Measurements from ENCODE around the gene PRKX. TPM values are rescaled to one million over a fixed set of nuclear protein-coding genes. Genes with fewer than 3 reads are reported as not detected.
"Not testable (repeated sequence)": the region's sequence is repeated elsewhere in the genome, so short reads cannot be mapped to it uniquely, and the experiment has no call there.

PRKX gene
- 25.1 and 40.1 TPM in 2 replicates for total RNA-seq

- no peak for DNase-seq (ENCODE audit: low read depth, low spot score)
Measured at GRCh38 chrX:3713225-3713936, at the start of gene PRKX. PRKX (minus strand) TSS chrX:3713649; CDS start chrX:3713253, 396 bp downstream.

DNA sequence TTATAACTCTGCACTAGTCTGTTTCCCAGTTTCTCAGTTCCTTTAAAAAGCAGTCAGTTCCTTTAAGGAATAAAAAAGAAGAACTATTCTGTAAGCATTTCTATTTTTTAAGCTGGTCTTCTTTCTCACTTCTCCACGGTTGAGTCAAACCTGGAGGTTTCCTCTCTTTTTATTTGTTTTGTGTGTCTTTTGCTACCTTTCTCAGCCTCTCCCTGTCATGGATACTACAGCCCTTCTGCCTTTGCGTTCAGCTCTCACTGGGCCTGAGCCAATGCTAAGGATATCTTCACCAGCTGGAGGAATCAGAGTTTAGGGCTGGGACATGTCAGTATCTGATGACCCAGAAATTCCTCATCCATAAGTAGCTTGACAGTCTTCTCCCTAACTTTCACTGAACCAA, 49.7 kb upstream of the PRKX start:
- DNase-seq (ENCODE audit: low read depth, low spot score) = no peak

DNA sequence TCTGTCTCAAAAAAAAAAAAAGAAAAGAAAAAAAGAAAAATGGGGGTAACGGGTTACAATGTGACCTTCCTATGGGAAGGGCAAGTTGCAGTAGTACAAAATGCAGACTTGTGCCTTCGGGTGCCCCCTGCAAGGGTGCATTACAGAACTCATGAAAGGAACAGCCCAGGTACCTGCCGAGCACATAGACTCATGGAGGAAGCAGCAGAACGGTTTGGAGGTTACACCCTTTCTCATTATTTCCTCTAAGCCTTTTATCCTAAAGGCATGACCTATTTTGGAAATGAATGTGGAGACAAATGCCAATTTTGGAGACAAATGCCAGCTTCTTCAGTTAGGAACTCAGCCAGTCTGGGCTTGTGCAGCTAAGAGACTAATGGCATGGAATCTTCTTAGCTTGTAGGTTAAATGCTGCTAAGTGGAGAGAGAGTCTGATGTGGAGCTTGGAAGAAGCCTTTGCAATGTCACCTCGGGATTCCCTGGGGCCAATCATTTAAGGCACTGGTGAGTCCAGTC, 44.1 kb upstream of the PRKX start:
- DNase-seq (ENCODE audit: low read depth, low spot score) = no peak

DNA sequence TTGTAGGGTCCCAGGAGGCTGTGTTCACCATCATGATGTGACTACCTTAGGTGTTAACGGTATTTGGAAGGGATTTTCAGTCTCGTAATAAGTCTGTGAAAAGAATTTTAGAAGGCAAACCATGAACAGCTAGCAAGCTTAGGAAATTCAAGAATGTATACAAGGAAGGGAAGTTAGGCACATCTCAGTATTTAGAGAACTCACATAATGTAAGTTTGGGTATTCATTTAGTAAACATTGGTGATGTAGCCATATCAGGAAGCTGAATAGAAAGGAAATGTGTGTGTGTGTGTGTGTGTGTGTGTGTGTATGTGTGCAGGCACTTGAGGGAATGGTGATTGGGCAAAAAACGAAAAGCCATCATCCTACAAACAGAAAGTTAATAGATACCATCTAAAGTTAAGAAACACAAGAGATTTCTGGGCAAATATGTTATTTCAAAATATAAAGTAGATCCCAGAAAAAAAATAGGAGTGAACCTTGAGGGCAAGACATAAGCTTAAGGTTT, 34.7 kb upstream of the PRKX start:
- DNase-seq (ENCODE audit: low read depth, low spot score) = no peak

GRCh38 chrX:3743801-3744439, 30.5 kb upstream of the PRKX start:
- DNase-seq (ENCODE audit: low read depth, low spot score) = no peak

GRCh38 chrX:3740946-3741345, 27.5 kb upstream of the PRKX start:
- not testable (repeated sequence) for DNase-seq (ENCODE audit: low read depth, low spot score)

GRCh38 chrX:3738509-3738908, 25.1 kb upstream of the PRKX start:
- no peak for DNase-seq (ENCODE audit: low read depth, low spot score)

DNA sequence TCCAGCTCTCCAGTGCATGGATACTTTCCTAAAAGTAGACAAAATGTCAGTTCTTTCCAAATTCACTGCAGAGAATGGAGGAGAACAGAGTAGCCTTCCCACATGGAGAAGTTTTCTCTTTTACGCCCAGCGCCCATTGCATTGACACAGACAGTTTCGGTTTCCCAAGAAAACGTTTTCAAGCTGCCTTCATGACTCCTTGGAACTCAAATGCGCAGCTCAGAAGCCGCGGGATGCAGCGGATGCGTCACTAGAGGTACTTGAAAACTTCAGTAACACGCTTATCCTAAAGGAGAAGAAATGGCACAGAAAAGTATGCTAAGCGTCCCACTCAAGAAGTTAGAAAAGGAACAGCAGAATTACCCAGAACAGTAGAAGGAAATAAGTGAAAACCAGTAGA, 23.1 kb upstream of the PRKX start:
- DNase-seq (ENCODE audit: low read depth, low spot score) = not testable (repeated sequence)

DNA sequence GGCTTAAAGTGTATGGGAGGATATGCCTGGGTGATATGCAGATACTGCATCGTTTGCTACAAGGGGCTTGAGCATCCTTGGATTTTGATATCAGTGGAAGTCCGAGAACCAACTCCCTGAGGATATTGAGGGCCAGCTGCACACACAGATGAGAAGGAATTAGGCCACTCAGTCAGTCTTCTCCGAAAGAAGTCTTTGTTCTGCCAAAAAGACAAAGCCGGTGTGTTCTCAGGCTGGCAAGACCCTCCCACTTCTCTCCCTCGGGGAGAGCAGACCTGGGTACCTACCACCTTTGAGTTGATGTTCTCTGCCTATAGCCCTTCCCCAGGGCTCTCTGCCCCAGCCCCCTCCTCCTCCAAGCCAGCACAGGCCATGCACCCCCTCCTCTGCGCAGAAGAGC, 22.4 kb upstream of the PRKX start:
- DNase-seq (ENCODE audit: low read depth, low spot score) = not testable (repeated sequence)

DNA sequence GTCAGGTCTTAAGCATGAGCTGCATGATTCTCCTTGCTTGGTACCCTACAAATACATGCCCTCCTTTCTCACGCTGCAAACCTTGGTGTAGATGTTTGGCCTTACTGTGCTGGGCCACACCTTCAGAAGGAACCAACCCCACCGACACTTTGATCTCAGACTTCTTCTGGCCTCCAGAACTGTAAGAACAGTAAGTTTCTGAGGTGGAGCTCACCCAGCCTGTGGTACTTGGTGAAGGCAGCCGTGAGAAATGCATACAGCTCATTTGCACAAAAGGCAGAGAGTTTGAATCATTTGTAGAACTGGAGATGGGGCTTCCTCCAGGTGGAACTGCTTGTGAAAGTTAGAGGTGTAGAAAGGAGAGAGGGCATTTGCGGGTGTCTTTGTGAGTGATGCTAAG, 21.0 kb upstream of the PRKX start:
- DNase-seq (ENCODE audit: low read depth, low spot score) = not testable (repeated sequence)

DNA sequence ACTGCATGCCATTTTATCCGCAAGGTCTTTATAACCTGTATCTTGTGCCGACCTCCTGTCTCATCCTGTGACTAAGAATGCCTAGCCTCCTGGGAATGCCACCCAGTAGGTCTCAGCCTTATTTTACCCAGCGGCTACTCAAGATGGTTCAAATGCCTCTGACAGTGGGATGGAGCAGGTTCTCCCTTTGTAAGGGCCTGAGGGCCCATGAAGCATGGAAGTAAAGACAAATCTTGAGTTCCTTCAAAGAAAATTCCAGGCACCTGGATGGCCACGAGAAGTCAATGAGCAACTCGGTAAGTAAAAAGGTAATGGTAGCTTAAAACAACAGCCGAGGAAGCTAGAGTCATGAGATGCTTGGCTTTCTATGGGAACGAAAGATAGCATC, 19.6 kb upstream of the PRKX start:
- no peak for DNase-seq (ENCODE audit: low read depth, low spot score)

DNA sequence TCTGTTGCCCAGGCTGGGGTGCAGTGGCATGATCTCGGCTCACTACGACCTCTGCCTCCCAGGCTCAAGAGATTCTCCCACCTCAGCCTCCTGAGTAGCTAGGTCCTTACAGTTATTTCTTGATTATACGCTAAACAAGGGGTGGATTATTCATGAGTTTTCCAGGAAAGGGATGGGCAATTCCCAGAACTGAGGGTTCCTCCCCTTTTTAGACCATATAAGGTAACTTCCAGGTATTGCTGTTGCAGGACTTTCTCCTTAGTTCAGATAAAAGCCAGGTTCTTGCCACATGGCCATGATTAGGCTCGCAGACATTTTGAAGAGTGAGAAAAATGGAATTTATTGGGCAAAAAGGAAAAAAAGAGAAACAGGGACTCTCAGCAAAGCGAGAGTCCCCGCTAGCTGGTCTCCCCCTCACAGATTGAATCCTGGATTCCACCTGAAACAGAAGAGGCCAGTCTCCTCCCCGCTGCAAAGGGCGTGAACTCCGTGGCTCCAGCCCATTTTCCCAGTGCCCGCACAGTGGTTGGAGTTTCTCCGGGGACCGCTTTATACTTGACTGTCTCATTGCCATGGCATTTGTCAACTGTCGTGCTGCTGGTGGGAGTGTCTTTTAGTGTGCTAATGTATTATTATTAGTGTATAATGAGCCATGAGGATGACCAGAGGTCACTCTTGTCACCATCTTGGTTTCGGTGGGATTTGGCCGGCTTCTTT, 19.0 kb upstream of the PRKX start:
- not testable (repeated sequence) for DNase-seq (ENCODE audit: low read depth, low spot score)

DNA sequence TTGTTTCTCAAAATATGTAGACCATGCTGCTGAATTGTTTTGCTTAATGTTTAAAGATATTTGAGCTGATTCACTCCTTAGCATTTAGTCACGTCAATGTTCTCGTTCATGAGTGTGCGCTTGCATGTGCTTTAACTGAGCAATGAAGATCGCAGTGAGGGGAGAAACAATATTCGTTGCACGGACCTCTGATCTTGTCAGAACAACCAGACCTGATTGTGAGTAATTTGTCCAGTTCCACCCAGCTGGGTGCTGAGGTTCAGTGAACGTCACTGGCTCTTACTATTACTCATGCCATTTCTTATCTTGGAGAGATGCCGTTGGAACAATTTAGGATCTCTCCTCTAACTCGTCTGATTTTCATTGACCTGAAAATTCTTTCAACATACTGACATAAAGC, 15.0 kb upstream of the PRKX start:
- DNase-seq (ENCODE audit: low read depth, low spot score) = no peak

DNA sequence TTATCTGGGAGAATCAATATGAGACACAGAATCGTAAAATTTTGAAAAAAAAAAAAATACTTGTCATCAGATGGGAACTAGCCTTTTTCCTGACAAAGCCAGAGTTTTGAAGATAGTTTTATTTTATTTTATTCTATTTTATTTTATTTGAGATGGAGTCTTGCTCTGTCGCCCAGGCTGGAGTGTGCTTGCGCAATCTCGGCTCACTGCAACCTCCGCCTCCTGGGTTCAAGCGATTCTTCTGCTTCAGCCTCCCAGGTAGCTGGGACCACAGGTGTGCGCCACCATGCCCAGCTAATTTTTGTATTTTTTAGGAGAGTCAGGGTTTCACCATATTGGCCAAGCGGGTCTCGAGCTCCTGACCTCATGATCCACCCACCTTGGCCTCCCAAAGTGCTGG, 10.0 kb upstream of the PRKX start:
- not testable (repeated sequence) for DNase-seq (ENCODE audit: low read depth, low spot score)

DNA sequence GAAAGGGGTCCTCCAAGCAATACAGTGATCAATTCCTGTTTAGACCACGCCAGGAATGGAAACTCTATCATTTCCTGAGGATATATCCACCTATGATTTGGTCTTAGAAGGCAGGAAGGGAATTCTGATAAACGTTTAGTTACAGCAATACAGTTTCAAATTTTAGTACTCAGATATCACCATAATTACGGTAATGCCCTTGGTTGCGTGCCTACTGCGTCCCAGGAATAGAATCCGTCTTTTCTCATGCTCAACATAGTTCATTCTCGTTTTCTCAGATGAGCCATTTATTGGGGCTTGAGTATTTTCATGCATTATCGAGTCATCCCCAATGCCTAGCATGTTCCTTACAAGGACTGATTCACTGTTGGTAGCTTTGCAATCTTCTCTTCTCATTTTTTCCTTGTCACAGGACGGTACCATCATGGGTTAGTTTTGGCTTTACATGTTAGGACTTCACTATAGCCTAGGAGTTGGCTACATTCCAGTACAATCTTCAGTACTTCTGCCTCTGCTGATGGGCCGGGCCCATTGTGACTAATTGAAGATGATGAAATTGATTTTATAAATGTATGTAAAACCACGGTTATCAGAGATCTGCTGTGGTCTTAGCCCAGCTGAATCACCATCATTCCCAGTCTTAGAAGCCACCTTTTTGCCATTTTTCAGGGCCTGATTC, 4.4 kb upstream of the PRKX start:
- DNase-seq (ENCODE audit: low read depth, low spot score) = no peak

GRCh38 chrX:3715921-3716320, 2.5 kb upstream of the PRKX start:
- DNase-seq (ENCODE audit: low read depth, low spot score) = no peak

DNA sequence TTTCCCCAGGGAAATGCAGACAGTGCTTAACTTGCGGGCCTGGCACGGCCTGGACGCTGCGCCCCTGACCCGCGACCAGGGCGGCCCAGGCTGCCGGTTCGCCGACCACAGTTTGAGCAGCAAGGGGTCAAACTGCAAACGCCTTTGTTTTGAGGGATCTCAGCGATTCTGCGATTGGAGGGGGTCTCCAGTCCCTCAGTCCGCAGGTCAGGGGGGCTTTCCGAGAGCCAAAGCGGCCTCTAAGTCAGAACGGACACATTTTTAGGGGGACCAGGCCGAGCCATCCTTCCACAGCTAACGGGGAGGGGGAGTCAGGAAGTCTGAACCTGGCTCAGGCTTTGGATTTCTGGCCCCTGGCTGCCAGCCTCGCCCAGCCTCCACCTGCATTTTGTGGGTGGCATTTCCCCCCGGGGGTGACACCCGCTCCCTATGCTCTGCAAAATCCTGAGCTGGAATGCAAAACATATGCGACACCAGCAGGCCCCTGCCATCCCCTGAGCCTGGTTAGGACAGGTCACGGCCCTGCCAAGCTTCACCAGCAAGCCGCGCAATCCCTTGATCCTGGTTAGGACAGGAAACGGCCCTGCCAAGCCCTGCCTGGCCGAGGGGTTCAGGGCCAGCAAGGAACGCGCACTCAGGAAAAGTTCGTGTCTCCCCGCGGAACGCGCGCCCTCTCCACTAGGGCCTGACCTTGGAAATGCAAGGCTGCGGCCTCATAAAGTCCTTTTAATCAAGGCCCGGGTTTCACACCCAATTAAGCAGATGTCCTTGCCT, 1.4 kb upstream of the PRKX start:
- DNase-seq (ENCODE audit: low read depth, low spot score) = not testable (repeated sequence)

DNA sequence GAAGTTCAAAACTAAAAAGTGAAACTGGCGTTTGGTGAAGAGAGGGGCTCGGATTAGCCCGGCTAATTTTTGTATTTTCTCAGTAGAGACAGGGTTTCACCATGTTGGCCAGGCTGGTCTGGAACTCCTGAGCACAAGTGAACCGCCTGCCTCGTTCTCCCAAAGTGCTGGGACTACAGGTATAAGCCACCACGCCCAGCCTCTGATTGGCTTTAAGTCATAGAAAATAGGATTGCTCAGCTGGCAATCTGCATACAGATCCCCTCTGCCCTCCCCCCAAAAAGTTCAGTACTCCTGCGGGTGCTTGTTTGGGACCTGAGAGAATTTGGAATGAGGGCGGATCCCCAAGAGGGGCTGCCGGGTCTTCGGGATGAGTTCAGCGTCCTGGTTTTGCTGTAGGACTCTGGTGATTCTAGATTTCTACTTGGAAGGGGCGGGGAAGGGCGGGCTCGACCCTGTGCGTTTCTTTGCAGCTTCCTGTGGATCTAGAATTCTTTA, 537 bp upstream of the PRKX start:
- DNase-seq (ENCODE audit: low read depth, low spot score) = no peak

- DNase-seq (ENCODE audit: low read depth, low spot score) = no peak
Measured at GRCh38 chrX:3712870-3713224, 602 bp downstream of the PRKX start.

DNA sequence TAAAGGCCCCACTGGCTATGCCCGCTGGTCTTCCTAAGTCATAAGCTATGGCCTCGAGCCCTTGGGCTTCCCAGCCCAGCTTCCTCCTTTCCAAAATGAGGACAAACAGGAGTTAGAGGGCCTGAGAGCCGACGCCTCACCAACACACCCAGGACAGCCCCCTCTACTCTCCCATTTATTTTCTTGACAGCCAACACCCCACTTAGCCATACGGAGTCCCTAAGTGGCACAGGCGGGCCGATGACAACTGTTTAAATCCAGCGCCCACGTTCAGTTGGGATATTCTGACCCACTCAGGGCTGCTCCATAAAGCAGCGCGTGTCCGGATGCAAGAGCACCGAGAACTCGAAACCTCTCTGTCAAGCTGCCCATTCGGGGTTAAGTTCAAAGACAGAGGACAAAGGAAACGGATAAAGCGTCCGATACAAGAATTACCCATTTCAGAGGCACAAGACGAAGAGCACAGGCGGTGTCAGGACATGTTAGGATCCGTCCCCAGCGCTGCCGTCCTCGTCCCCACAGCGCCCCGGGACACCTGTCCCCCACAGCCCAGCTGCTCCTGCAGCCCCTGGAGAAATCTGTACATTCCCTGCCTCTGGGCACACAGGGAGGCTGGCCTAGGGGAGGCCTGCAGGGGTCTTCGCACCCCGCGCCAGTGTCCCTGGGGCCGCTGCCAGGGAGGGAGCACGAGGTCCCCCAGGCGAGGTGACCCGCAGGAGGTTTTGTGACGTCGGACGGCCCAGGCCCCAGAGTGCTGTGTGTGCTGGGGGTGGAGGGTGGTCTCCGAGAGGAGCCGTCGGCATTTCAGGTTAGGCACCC, 1.2 kb downstream of the PRKX start:
- no peak for DNase-seq (ENCODE audit: low read depth, low spot score)

Measured in pulmonary artery endothelial cell (primary cell).